Epithelial cell of esophagus (primary cell): ENCODE data around the gene VGLL4.
"Not testable (repeated sequence)": the region's sequence is repeated elsewhere in the genome, so short reads cannot be mapped to it uniquely, and the experiment has no call there.

Experiments
- DNase-seq: peaks from one replicate; pipeline ENCODE4 v3.0.0; 2010; ENCODE audit warnings: low read depth
- H3K4me3 ChIP-seq: 2 replicates; pipeline ENCODE4 v1.5.1; 2011; ENCODE audit warnings: mild to moderate bottlenecking, low read length, control low read depth
- TF ChIP-seq, protein P1 (sequence below): IDR thresholded peaks from 2 replicates; pipeline ENCODE4 v1.5.1; 2011; ENCODE audit warnings: low read depth, mild to moderate bottlenecking, low read length, control low read depth, inconsistent platforms; ENCODE audit not compliant: insufficient read depth; ENCODE audit errors: missing control alignments

The VGLL4 gene

DNA sequence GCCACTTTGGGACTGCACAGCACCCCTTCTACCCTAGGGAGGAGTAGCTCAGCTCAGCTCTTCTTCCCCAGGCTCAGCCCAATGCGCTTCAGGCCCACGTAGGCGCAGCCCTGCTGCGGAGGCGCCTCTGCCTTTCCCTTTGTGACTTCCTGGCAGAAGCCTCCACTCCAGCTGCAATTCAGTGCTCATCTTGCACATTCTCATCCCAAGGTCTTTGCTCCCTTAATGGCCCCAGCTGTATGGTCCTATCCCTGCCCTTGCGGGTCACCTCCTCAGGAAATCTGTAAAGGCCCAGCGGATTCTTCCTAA is 109.0 kb downstream of the VGLL4 start:
- H3K4me3 ChIP-seq = no peak overlapping the region
- TF ChIP-seq, protein P1, sequence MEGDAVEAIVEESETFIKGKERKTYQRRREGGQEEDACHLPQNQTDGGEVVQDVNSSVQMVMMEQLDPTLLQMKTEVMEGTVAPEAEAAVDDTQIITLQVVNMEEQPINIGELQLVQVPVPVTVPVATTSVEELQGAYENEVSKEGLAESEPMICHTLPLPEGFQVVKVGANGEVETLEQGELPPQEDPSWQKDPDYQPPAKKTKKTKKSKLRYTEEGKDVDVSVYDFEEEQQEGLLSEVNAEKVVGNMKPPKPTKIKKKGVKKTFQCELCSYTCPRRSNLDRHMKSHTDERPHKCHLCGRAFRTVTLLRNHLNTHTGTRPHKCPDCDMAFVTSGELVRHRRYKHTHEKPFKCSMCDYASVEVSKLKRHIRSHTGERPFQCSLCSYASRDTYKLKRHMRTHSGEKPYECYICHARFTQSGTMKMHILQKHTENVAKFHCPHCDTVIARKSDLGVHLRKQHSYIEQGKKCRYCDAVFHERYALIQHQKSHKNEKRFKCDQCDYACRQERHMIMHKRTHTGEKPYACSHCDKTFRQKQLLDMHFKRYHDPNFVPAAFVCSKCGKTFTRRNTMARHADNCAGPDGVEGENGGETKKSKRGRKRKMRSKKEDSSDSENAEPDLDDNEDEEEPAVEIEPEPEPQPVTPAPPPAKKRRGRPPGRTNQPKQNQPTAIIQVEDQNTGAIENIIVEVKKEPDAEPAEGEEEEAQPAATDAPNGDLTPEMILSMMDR = no peak
- DNase-seq = no peak

DNA sequence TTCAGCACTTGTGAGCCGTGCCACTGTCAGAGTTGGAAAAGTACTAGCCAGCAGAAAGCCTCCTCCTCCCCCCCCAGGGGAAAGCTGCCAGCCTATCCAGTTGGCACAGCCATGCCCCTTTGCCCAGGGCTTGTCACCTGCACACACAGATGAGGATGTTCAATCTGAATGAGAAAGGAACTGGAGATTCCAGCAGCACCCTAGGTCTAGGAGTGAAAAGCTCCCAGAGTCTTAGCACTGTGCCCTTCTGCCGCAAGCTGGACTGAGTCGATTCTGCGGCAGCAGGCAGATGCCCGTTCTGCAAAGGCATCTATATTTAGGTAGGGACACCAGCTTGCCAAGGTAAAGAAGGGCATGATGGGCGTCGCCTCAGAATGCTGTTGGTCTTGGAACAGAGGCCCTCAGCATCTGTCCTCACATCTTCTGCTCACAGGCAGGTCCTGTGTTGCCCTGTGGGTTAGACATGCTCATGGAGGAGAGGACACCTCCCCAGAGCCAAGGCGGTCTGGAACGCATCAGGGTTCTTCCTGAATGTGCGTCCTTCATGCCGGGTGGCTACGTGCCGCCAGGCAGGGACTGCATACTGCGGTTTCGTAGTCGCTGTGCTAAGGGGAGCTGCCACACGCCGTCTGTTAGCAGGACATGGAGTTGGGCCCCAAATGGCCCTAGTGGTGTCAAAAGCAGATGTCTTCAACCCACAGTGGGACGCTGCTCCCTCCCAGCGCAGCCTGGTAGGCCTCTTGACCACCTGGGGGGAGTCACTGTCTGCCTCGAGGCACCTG is 109.5 kb downstream of the VGLL4 start:
- TF ChIP-seq, protein P1 = no peak
- no peak overlapping the region for H3K4me3 ChIP-seq
- no peak for DNase-seq

DNA sequence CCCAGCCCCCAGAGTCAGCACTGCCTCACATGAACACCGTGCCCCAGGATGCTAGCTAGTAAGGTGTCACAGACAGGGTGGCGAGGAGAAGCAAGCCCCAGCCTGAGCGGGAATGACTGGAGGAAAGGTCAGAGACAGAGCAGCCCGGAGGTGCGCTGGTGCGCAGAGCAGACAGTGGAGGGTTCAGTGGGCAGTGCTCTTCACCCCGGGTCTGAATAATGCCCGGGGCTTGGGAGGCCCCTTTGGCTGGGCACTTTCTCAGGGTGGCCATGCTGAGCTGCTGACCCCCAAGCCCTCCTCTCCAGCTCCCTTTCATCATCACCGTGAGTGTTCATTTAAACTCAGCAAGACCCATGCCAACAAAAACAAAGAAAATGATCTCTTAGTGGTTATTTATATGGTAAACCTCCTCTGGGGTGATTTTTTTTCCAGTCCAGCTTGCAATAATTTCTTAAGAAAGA is 110.8 kb downstream of the VGLL4 start:
- DNase-seq = peak; percentile 49
- TF ChIP-seq, protein P1 = no peak
- no peak overlapping the region for H3K4me3 ChIP-seq

DNA sequence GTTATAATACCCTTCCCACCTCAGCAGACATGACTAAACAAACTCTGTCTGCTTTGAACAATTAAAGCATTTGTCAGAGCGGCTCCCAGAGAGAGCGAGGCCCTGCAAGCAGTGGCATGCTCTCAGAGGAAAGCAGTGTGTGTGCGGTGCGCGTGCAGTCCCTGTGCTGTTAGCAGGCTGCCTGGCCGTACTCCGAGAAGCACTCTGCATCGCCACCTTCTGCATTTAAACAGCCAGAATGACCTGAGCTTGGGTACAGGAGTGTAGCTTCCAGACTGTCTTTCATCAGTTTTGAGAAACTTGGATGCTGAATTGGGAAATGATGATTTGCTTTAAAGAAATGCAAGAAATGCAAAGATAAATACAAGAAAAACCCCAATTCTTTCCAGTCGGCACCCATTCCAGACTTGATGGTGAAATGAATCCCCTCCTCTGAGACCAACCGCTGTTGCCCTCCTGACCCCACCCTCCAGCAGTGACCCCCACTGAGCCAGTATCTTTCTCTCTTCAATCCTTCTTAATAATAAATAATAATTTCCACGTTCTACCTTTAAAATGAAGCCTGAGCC is 113.5 kb downstream of the VGLL4 start:
- H3K4me3 ChIP-seq = no peak overlapping the region
- TF ChIP-seq, protein P1 = peak; percentile 41
- DNase-seq = peak; percentile 99

DNA sequence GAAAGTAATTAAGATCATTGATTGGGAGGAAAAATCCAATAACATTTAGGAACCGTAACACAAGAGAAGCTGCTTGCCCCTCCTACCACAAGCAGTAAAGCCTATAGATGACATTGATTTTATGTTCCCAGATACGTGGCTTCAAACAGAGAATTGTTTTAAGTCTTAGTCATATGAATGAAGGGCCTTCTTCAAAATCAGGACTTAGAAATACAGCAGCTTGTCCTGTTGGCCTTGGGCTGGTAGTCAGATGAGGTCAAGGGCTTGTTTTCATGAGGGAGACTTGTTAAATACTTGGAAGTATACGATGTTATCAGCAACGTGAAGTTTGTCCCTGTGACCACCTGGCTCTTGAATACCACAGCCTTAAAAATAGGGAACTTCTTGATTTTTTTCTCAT is 114.4 kb downstream of the VGLL4 start:
- no peak overlapping the region for H3K4me3 ChIP-seq
- no peak for DNase-seq
- TF ChIP-seq, protein P1 = no peak

DNA sequence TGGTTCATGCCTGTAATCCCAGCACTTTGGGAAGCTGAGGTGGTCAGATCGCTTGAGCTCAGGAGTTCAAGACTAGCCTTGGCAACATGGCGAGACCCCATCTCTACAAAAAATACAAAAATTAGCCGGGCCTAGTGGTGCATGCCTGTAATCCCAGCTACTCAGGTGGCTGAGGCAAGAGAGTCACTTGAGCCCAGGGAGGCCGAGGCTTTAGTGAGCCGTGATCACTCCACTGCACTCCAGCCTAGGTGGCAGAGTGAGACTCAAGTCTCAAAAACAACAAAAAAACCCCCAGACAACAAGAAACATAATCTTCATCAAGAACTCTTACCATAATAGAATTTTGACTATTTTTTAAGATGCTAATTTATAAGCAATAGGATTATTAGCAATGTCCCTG is 117.6 kb downstream of the VGLL4 start:
- not testable (repeated sequence) for H3K4me3 ChIP-seq, DNase-seq

DNA sequence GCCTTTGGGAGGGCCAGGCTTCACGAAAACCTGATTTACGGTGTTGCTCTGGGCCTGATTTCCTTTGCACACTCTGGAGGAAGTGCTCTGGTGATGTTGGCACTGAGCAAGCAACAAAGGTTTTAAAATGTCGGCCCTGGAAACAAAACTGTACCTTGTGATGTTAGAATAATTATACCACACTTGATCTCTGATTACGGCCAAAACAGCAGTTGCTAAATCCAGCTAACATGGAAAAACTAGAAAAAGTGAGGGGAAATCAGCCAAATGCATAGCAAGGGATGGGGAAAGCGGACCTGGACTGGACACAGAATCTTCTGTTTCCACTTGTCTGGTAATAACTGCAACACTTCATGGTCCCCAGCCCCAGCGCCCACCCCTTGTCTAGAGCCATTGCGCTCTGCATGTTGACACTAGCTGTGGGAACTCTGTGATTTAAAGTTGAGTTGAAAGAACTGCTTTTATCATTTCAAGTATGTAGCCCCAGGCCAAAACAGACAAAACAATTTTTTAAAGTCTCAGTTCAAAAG is 120.1 kb downstream of the VGLL4 start:
- DNase-seq = no peak

More for the DNA sequence above, 120.1 kb downstream of the VGLL4 start:
- no peak overlapping the region for H3K4me3 ChIP-seq
- TF ChIP-seq, protein P1 = no peak
